Glutamatergic neuron (in vitro differentiated cells): ENCODE results near the gene TGFBRAP1. TPM values are rescaled to one million over a fixed set of nuclear protein-coding genes. Genes with fewer than 3 reads are reported as not detected.

ENCODE experiments used
- DNase-seq: peaks from one replicate; pipeline ENCODE4 v3.0.0; 2022
- H3K27ac Mint-ChIP-seq: one replicate; pipeline ENCODE4 v1.8.0; 2020; ENCODE audit warnings: mild to moderate bottlenecking, mixed read lengths, inconsistent platforms; ENCODE audit not compliant: unreplicated experiment
- H3K27me3 Mint-ChIP-seq: one replicate; pipeline ENCODE4 v1.8.0; 2020; ENCODE audit warnings: mild to moderate bottlenecking, moderate library complexity, mixed read lengths, inconsistent platforms; ENCODE audit not compliant: unreplicated experiment
- H3K36me3 Mint-ChIP-seq: one replicate; pipeline ENCODE4 v1.8.0; 2020; ENCODE audit warnings: mild to moderate bottlenecking, mixed read lengths, inconsistent platforms; ENCODE audit not compliant: unreplicated experiment
- H3K4me1 Mint-ChIP-seq: one replicate; pipeline ENCODE4 v1.8.0; 2020; ENCODE audit warnings: mild to moderate bottlenecking, low read depth, mixed read lengths, inconsistent platforms; ENCODE audit not compliant: unreplicated experiment
- H3K4me3 Mint-ChIP-seq: one replicate; pipeline ENCODE4 v1.8.0; 2020; ENCODE audit warnings: mild to moderate bottlenecking, mixed read lengths, inconsistent platforms; ENCODE audit not compliant: unreplicated experiment
- H3K9me3 Mint-ChIP-seq: one replicate; pipeline ENCODE4 v1.8.0; 2020; ENCODE audit warnings: mild to moderate bottlenecking, moderate library complexity, mixed read lengths, inconsistent platforms; ENCODE audit not compliant: unreplicated experiment
- CTCF ChIP-seq: fragments of 200-600 bp; sonication (generic); IDR thresholded peaks from one replicate; pipeline ENCODE4 v1.5.0; 2021; ENCODE audit not compliant: partially characterized antibody, unreplicated experiment
- total RNA-seq: library from RNA; stranded (reverse); fragmentation: NEBNext Ultra II Directional; extraction: Animal tissue kit (Norgen Biotek cat#: 25700); gene quantifications from one replicate; pipeline ENCODE4 v1.2.1, GENCODE V29; 2021; ENCODE audit not compliant: unreplicated experiment

The TGFBRAP1 gene
- total RNA-seq, 1 donor from 2014 or later: 14.9 TPM

- Mint-ChIP-seq H3K27me3 (peaks cover 3% of the 10 kb centered on the region), H3K36me3 (peaks cover 7% of the 10 kb centered on the region), H3K4me1 (peaks cover 1% of the 10 kb centered on the region), H3K9me3 (peaks cover 7% of the 10 kb centered on the region), H3K27ac (no peak overlapping the region), H3K4me3 (no peak overlapping the region)
- DNase-seq: no peak
- no peak for TF ChIP-seq CTCF
Observed at GRCh38 chr2:105249891-105250290, 79.6 kb downstream of the TGFBRAP1 start.

GRCh38 chr2:105249181-105249580 is 80.4 kb downstream of the TGFBRAP1 start:
- DNase-seq: no peak
- H3K4me1 Mint-ChIP-seq: peaks cover 1% of the 10 kb centered on the region
- no peak for TF ChIP-seq CTCF
- no peak overlapping the region for H3K4me3 Mint-ChIP-seq
- H3K27me3 Mint-ChIP-seq: peaks cover 3% of the 10 kb centered on the region
- peaks cover 7% of the 10 kb centered on the region for H3K36me3 Mint-ChIP-seq
- H3K9me3 Mint-ChIP-seq: peaks cover 7% of the 10 kb centered on the region
- H3K27ac Mint-ChIP-seq: no peak overlapping the region

- Mint-ChIP-seq H3K4me3 (no peak overlapping the region), H3K27me3 (peaks cover 3% of the 10 kb centered on the region), H3K9me3 (peaks cover 7% of the 10 kb centered on the region), H3K4me1 (peaks cover 1% of the 10 kb centered on the region), H3K27ac (no peak overlapping the region), H3K36me3 (peaks cover 7% of the 10 kb centered on the region)
- DNase-seq: no peak
- no peak for TF ChIP-seq CTCF
Observed at GRCh38 chr2:105248316-105249070, 81.0 kb downstream of the TGFBRAP1 start.

GRCh38 chr2:105244451-105244850 is 85.1 kb downstream of the TGFBRAP1 start:
- DNase-seq: no peak
- Mint-ChIP-seq H3K27ac (no peak overlapping the region), H3K4me1 (peaks cover 1% of the 10 kb centered on the region), H3K27me3 (peaks cover 6% of the 10 kb centered on the region), H3K4me3 (no peak overlapping the region), H3K36me3 (peaks cover 7% of the 10 kb centered on the region), H3K9me3 (peaks cover 10% of the 10 kb centered on the region)
- no peak for TF ChIP-seq CTCF

GRCh38 chr2:105243961-105244360 is 85.6 kb downstream of the TGFBRAP1 start:
- TF ChIP-seq CTCF: peak; percentile 69
- Mint-ChIP-seq H3K4me3 (no peak overlapping the region), H3K9me3 (peaks cover 7% of the 10 kb centered on the region), H3K4me1 (peaks cover 1% of the 10 kb centered on the region), H3K36me3 (peaks cover 4% of the 10 kb centered on the region), H3K27me3 (peaks cover 6% of the 10 kb centered on the region), H3K27ac (no peak overlapping the region)
- peak; percentile 67 for DNase-seq
